NB4 (cell line): ENCODE measurements around the gene CABCOCO1.

Source experiments
- MAX ChIP-seq: IDR thresholded peaks from 2 replicates; pipeline ENCODE4 v1.6.1; 2011; ENCODE audit warnings: low read depth, low read length
- MYC ChIP-seq: IDR thresholded peaks from 2 replicates; pipeline ENCODE4 v1.6.1; 2011; ENCODE audit warnings: low read depth, low read length
- POLR2A ChIP-seq: IDR thresholded peaks from 2 replicates; pipeline ENCODE4 v1.6.1; 2011; ENCODE audit warnings: mild to moderate bottlenecking; ENCODE audit not compliant: insufficient read length; ENCODE audit errors: extremely low read depth
- TF ChIP-seq, protein P1 (sequence below): IDR thresholded peaks from one replicate; pipeline ENCODE4 v1.5.1; 2012; ENCODE audit warnings: low read depth, low read length

DNA sequence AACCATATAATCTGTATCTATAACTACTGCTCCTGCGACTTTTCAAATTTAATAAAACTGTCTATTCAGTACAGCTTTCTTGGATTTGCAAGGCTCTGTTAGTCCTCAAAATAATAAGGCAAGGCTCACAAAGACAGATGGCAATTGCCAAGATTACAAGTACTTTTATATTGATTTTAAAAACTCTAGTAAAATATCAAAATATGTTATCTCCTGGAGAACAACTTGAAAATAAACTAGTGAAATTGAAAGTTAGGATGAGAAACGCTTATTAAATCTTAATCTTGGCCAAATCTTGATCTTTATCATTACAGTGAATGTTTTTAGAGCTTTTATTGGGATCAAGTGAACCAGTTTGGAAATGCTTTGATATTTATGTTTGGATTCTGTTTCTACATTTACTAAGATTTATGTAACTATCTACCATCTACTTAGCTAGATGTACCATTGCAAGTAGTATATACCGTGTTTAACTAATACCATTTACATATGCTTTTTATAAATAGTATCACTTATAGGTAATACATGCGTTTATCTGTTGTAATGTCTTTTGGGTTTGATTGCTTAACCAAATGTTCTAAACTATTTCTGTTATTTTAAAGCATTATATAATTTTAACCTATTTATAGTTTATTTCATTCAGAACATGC is 70.0 kb downstream of the CABCOCO1 start:
- TF ChIP-seq, protein P1, sequence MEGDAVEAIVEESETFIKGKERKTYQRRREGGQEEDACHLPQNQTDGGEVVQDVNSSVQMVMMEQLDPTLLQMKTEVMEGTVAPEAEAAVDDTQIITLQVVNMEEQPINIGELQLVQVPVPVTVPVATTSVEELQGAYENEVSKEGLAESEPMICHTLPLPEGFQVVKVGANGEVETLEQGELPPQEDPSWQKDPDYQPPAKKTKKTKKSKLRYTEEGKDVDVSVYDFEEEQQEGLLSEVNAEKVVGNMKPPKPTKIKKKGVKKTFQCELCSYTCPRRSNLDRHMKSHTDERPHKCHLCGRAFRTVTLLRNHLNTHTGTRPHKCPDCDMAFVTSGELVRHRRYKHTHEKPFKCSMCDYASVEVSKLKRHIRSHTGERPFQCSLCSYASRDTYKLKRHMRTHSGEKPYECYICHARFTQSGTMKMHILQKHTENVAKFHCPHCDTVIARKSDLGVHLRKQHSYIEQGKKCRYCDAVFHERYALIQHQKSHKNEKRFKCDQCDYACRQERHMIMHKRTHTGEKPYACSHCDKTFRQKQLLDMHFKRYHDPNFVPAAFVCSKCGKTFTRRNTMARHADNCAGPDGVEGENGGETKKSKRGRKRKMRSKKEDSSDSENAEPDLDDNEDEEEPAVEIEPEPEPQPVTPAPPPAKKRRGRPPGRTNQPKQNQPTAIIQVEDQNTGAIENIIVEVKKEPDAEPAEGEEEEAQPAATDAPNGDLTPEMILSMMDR: no peak
- TF ChIP-seq POLR2A (no peak), MAX (no peak), MYC (no peak)
